Kidney epithelial cell (primary cell): ENCODE data around the gene NCOA3. TPM values are rescaled to one million over a fixed set of nuclear protein-coding genes. Genes with fewer than 3 reads are reported as not detected.
"Not testable (repeated sequence)": the region's sequence is repeated elsewhere in the genome, so short reads cannot be mapped to it uniquely, and the experiment has no call there.

Experiments used
- DNase-seq: peaks from one replicate; pipeline ENCODE4 v3.0.0-alpha.2; 2010; ENCODE audit warnings: low read depth
- H3K27me3 ChIP-seq: 2 replicates; pipeline ENCODE4 v1.6.0; 2011; ENCODE audit warnings: low read length; ENCODE audit not compliant: control insufficient read depth, insufficient read depth
- H3K36me3 ChIP-seq: 2 replicates; pipeline ENCODE4 v1.5.1; 2011; ENCODE audit warnings: low read length; ENCODE audit not compliant: control insufficient read depth, insufficient read depth
- H3K4me3 ChIP-seq: 2 replicates; pipeline ENCODE4 v1.5.1; 2011; ENCODE audit warnings: low read depth, mild to moderate bottlenecking, control low read depth, low read length
- CTCF ChIP-seq: IDR thresholded peaks from 2 replicates; pipeline ENCODE4 v1.5.1; 2011; ENCODE audit warnings: mild to moderate bottlenecking, moderate library complexity, low read length, control low read depth, inconsistent platforms; ENCODE audit not compliant: insufficient read depth, poor library complexity, severe bottlenecking
- total RNA-seq: library from RNA; depleted of rRNA; stranded (reverse); fragments of >200 nt; gene quantifications from 2 replicates; pipeline ENCODE4 v1.2.3, GENCODE V29; 2015

The NCOA3 gene
- total RNA-seq, 1 donor from 2014 or later: 27.3 TPM

DNA sequence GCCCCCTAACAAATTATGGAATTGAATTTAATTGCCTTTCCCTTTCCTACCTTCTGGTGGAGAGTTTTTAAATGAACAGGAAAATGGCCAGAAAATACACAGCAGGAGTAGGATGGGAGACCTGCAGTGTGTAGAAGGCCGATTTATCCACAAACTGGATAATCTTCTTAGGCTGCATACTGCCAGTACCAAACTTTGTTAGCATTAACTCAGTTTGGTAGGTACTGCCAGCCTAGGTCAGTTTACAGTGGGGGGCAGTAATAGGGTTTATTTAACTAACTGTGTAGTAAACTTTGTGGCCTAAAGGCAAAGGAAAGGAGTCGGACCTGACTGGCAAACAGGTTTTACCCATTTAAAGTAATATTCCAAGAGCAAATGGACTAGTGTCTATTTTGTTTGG is 4.6 kb downstream of the NCOA3 start:
- Histone ChIP-seq H3K4me3 (no peak overlapping the region), H3K27me3 (no peaks in the 10 kb centered on the region), H3K36me3 (no peaks in the 10 kb centered on the region)
- no peak for TF ChIP-seq CTCF
- no peak for DNase-seq

- no peak for TF ChIP-seq CTCF
- no peaks in the 10 kb centered on the region for H3K27me3 ChIP-seq
- H3K36me3 ChIP-seq: no peaks in the 10 kb centered on the region
- H3K4me3 ChIP-seq: no peak overlapping the region
- no peak for DNase-seq
These were observed 5.2 kb downstream of the NCOA3 start for GRCh38 chr20:47506850-47507249.

- H3K27me3 ChIP-seq, H3K4me3 ChIP-seq, DNase-seq, H3K36me3 ChIP-seq: not testable (repeated sequence)
These were observed 5.7 kb downstream of the NCOA3 start for GRCh38 chr20:47507275-47507981.

GRCh38 chr20:47508278-47508677 is 6.6 kb downstream of the NCOA3 start:
- no peaks in the 10 kb centered on the region for H3K36me3 ChIP-seq
- no peaks in the 10 kb centered on the region for H3K27me3 ChIP-seq
- no peak for DNase-seq
- TF ChIP-seq CTCF: no peak
- H3K4me3 ChIP-seq: no peak overlapping the region

- no peak for TF ChIP-seq CTCF
- no peak for DNase-seq
These were observed 7.5 kb downstream of the NCOA3 start for GRCh38 chr20:47509104-47509661.

DNA sequence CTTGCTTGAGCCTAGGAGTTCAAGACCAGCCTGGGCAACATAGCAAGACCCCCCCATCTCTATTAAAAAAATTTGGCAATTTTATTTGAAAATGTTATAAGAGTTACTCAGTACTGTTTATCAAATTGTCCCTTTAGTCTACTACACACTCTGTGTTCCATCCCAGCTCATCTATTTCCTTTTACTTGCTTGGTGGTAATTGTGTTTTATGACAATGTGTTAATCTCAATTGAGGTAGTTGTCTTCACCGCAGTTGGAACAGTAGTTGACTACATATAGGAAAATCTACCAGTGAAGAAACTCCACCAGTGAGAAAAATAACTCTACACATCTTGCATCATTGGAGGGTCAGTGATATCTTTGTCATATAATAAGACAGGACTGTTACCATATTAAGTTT is 8.0 kb downstream of the NCOA3 start:
- no peaks in the 10 kb centered on the region for H3K36me3 ChIP-seq
- DNase-seq: no peak
- no peaks in the 10 kb centered on the region for H3K27me3 ChIP-seq
- H3K4me3 ChIP-seq: no peak overlapping the region
- no peak for TF ChIP-seq CTCF

More at GRCh38 chr20:47509104-47509661, 7.5 kb downstream of the NCOA3 start:
- Histone ChIP-seq H3K36me3 (no peaks in the 10 kb centered on the region), H3K27me3 (no peaks in the 10 kb centered on the region), H3K4me3 (no peak overlapping the region)
